BE2C (cell line): ENCODE results near the gene PPP2R5D.

Source experiments
- DNase-seq: peaks from one replicate; pipeline ENCODE4 v3.0.0-alpha.2; 2020
- H3K27me3 ChIP-seq: fragments of 250-450 bp; sonication (Bioruptor Pico); 2 replicates; pipeline ENCODE4 v1.5.1; 2020; ENCODE audit warnings: mild to moderate bottlenecking
- H3K36me3 ChIP-seq: fragments of 250-450 bp; sonication (Bioruptor Pico); 2 replicates; pipeline ENCODE4 v1.5.1; 2020; ENCODE audit warnings: mild to moderate bottlenecking
- H3K4me1 ChIP-seq: fragments of 250-450 bp; sonication (Bioruptor Pico); 2 replicates; pipeline ENCODE4 v1.5.1; 2020
- H3K4me3 ChIP-seq: 2 replicates; pipeline ENCODE4 v1.5.1; 2011; ENCODE audit warnings: low read depth, low read length
- H3K9me3 ChIP-seq: fragments of 250-450 bp; sonication (Bioruptor Pico); 2 replicates; pipeline ENCODE4 v1.5.1; 2020
- TF ChIP-seq, protein P1 (sequence below): IDR thresholded peaks from 2 replicates; pipeline ENCODE4 v1.5.1; 2012; ENCODE audit warnings: mild to moderate bottlenecking, low read depth, low read length

The PPP2R5D gene

DNA sequence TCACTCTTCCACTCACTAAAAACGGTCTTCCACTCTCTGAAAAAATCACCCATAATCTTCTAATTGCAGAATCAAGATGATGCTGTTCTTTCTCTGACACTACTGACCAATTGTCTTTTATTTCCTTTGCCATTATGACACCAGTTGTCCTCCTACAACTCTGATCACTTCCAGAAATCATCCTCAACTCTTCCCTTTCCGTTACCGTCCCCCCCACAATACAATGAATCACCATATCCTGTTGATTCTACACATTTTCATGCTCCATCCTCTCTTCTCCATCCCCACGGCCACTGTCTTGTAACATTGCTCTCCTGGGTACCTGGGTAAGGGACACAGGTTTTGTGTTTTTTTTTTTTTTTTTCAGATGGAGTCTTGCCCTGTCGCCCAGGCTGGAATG is 2.5 kb upstream of the PPP2R5D start:
- DNase-seq = no peak
- H3K4me1 ChIP-seq = no peaks in the 10 kb centered on the region; the same call in 1 of the 2 replicates
- TF ChIP-seq, protein P1, sequence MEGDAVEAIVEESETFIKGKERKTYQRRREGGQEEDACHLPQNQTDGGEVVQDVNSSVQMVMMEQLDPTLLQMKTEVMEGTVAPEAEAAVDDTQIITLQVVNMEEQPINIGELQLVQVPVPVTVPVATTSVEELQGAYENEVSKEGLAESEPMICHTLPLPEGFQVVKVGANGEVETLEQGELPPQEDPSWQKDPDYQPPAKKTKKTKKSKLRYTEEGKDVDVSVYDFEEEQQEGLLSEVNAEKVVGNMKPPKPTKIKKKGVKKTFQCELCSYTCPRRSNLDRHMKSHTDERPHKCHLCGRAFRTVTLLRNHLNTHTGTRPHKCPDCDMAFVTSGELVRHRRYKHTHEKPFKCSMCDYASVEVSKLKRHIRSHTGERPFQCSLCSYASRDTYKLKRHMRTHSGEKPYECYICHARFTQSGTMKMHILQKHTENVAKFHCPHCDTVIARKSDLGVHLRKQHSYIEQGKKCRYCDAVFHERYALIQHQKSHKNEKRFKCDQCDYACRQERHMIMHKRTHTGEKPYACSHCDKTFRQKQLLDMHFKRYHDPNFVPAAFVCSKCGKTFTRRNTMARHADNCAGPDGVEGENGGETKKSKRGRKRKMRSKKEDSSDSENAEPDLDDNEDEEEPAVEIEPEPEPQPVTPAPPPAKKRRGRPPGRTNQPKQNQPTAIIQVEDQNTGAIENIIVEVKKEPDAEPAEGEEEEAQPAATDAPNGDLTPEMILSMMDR = no peak

DNA sequence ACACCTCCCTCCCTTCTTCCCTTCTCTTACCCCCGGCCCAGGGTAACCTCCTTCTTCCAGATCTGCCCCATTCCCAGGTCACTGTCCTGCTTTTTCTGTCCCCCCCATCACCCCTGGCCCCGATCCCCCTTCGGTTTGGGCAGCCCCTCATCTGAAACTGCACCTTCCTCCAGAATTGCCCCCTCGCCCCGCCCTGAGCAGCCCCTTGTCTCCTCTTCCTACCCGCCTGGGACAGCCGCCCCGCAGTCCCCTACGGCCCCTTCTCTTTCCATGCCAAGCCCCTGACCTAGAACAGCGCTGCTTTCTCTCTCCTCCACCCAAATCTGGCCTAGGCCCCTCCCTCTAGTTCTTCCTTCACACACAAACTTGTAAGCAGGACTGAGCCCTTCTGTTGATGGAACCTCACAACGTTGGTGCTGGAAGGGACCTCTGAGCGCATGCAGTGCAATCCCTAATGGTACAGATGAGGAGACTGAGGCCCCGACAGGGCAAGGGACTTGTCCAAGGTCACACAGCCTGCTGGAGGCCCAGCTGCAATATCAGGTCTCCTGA is 630 bp downstream of the PPP2R5D start:
- Histone ChIP-seq H3K4me3 (peak overlapping the region; percentile 81), H3K4me1 (no peaks in the 10 kb centered on the region), H3K9me3 (no peaks in the 10 kb centered on the region), H3K36me3 (peaks cover 6% of the 10 kb centered on the region), H3K27me3 (no peaks in the 10 kb centered on the region)
- TF ChIP-seq, protein P1 = no peak
- DNase-seq = no peak

More for the DNA sequence above, 2.5 kb upstream of the PPP2R5D start:
- Histone ChIP-seq H3K9me3 (no peaks in the 10 kb centered on the region), H3K27me3 (no peaks in the 10 kb centered on the region), H3K4me3 (no peak overlapping the region), H3K36me3 (no peaks in the 10 kb centered on the region)

DNA sequence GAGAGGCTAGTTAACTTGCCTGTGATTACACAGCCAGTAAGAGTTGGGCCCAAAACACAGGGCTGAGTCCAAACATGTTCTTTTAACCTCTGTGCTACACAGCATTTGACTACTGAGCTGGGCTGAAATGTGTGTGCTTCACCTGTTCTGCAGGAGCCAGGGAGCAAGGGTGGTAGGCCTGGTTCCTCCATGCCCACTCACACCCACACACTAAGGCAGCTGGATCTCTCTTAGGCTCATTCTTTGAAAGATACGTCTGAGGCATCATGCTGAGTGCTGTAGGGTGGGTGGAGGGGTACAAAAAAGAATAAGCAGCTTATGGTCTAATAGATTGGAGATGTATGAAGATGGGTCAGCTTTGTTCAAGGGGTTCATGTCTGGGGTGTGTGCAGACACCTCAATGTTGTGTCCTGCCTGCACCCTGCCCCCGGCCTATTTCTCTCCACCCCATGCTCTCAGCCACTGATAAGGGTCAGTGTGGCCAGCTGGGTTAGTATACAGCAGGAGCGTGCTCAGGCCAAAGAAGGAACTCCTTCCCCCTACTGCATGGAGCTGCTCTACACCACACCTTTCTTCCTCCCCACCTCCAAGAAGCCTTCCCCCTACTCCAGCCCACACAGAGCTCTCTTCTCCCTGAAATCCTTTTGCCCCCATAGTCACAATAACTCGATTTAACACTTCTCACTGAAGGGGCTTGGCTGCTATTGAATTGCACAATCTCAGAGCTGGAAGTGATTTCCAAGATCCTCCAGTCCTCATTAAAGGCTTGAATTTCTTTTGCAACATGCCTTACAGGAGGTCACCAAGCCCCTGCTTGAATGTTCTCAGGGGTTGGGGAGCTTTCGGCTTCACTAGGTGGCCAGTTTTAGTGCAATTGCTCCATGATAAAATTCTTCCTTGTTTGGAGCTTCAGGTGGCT is 3.4 kb downstream of the PPP2R5D start:
- Histone ChIP-seq H3K36me3 (peaks cover 10% of the 10 kb centered on the region), H3K27me3 (no peaks in the 10 kb centered on the region), H3K4me1 (no peaks in the 10 kb centered on the region), H3K4me3 (no peak overlapping the region), H3K9me3 (no peaks in the 10 kb centered on the region)
- DNase-seq = no peak
- TF ChIP-seq, protein P1 = no peak

DNA sequence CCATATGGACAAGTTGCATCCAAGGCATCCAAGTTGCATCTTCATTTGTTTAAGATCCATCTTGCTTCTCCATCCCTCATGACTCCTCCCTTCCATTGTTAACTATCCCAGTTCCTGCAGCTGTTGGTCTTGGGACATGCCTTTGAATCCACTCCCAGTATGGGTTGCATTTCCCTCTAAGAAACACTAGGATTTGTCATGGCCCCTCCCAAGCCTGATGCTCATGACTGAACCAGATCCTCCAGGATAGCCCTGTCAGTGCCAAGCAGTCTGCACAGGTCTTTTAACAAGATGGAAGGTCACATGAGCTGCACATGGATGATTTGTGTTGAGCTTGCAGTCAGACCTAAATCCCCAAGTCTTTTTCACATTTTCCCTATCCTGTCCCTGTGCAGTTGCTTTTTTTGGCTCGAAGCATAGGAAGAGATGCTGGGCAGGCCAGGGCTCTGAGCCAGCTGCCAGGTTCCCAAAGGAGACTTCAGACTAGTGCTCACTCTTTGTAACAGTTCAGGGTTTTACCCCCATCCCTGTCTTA is 4.2 kb downstream of the PPP2R5D start:
- TF ChIP-seq, protein P1 = no peak
- no peak overlapping the region for H3K4me3 ChIP-seq
- H3K27me3 ChIP-seq = no peaks in the 10 kb centered on the region
- H3K36me3 ChIP-seq = peaks cover 10% of the 10 kb centered on the region
- no peaks in the 10 kb centered on the region for H3K9me3 ChIP-seq
- H3K4me1 ChIP-seq = no peaks in the 10 kb centered on the region
- DNase-seq = no peak

DNA sequence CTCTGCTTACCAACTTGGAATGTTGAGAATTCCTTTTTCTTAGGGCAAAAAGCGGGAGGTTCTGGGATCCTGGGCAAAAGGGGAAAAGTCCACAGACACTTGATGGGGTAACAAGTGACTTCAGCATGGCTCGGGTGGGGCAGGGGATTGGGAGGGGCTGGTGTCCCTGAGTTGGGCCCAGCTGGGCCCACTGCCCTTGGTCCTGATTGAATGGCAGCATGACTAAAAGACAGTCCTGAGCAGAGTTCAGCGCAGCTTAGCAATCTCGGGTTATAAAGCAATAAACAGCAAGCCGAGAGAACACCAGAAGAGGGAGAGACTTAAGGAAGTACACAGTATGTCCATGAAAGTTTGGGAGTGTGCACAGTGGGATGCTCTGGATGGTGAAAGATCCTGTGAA is 5.6 kb downstream of the PPP2R5D start:
- TF ChIP-seq, protein P1 = no peak
- H3K27me3 ChIP-seq = no peaks in the 10 kb centered on the region
- no peaks in the 10 kb centered on the region for H3K9me3 ChIP-seq
- H3K4me3 ChIP-seq = no peak overlapping the region
- peaks cover 10% of the 10 kb centered on the region for H3K36me3 ChIP-seq
- DNase-seq = no peak
- H3K4me1 ChIP-seq = no peaks in the 10 kb centered on the region

DNA sequence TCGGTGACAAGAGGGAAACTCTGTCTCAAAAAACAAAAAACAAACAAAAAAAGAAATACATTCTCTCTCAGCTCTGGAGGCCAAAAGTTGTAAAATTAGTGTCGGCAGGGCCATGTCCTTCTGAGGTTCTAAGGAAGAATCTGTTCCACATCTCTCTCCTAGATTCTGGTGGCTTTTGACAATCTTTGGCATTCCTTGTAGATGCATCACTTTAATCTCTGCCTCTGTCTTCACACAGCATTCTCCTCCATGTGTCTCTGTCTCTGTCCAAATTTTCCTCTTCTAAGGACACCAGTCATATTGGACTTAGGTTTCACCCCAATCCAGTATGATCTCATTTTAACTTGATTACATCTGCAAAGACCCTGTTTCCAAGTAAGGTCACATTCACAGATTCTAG is 9.1 kb downstream of the PPP2R5D start:
- no peak for DNase-seq
- no peaks in the 10 kb centered on the region for H3K27me3 ChIP-seq
- TF ChIP-seq, protein P1 = no peak
- peaks cover 10% of the 10 kb centered on the region for H3K36me3 ChIP-seq
- H3K9me3 ChIP-seq = no peaks in the 10 kb centered on the region
- H3K4me1 ChIP-seq = no peaks in the 10 kb centered on the region
- H3K4me3 ChIP-seq = no peak overlapping the region
